Inferior parietal cortex (tissue), 1 donor: ENCODE measurements around the gene LMOD1.
"Not testable (repeated sequence)": the region's sequence is repeated elsewhere in the genome, so short reads cannot be mapped to it uniquely, and the experiment has no call there.

Experiments
- DNase-seq: peaks from one replicate; pipeline ENCODE4 v3.0.0-alpha.2; 2016; ENCODE audit errors: extremely low spot score

LMOD1 gene

GRCh38 chr1:201947697-201948008, 1.3 kb upstream of the LMOD1 start:
- no peak for DNase-seq

GRCh38 chr1:201945863-201946223, 505 bp downstream of the LMOD1 start:
- no peak for DNase-seq

- no peak for DNase-seq
These were observed 1.2 kb downstream of the LMOD1 start for GRCh38 chr1:201945157-201945556.

GRCh38 chr1:201944639-201945038, 1.7 kb downstream of the LMOD1 start:
- no peak for DNase-seq

- no peak for DNase-seq
These were observed 2.3 kb downstream of the LMOD1 start for GRCh38 chr1:201944002-201944401.

GRCh38 chr1:201942129-201942495, 4.2 kb downstream of the LMOD1 start:
- DNase-seq = no peak

- DNase-seq = no peak
These were observed 4.8 kb downstream of the LMOD1 start for GRCh38 chr1:201941420-201942128.

GRCh38 chr1:201940316-201940715, 6.0 kb downstream of the LMOD1 start:
- DNase-seq = not testable (repeated sequence)

- DNase-seq = no peak
These were observed 6.8 kb downstream of the LMOD1 start for GRCh38 chr1:201939574-201939973.

GRCh38 chr1:201939148-201939547, 7.2 kb downstream of the LMOD1 start:
- no peak for DNase-seq

GRCh38 chr1:201938440-201939035, 7.8 kb downstream of the LMOD1 start:
- DNase-seq = no peak

GRCh38 chr1:201937624-201938213, 8.6 kb downstream of the LMOD1 start:
- no peak for DNase-seq

- no peak for DNase-seq
These were observed 12.4 kb downstream of the LMOD1 start for GRCh38 chr1:201933840-201934430.

GRCh38 chr1:201930803-201931202, 15.5 kb downstream of the LMOD1 start:
- DNase-seq = no peak

GRCh38 chr1:201930137-201930536, 16.2 kb downstream of the LMOD1 start:
- no peak for DNase-seq

- no peak for DNase-seq
These were observed 18.1 kb downstream of the LMOD1 start for GRCh38 chr1:201928266-201928665.

- DNase-seq = no peak
These were observed 20.2 kb downstream of the LMOD1 start for GRCh38 chr1:201925981-201926645.

- DNase-seq = no peak
These were observed 21.1 kb downstream of the LMOD1 start for GRCh38 chr1:201925301-201925567.

GRCh38 chr1:201921952-201922558, 24.3 kb downstream of the LMOD1 start:
- DNase-seq = no peak

GRCh38 chr1:201918343-201918742, 28.0 kb downstream of the LMOD1 start:
- no peak for DNase-seq

GRCh38 chr1:201917362-201918033, 28.9 kb downstream of the LMOD1 start:
- no peak for DNase-seq
